OCI-LY7 (cell line): ENCODE measurements around the gene TM2D1.

Experiments
- EZH2phosphoT487 ChIP-seq: fragments of 200-600 bp; sonication (generic); IDR thresholded peaks from 2 replicates; pipeline ENCODE4 v1.6.1; 2018; ENCODE audit warnings: low read depth, borderline replicate concordance, mild to moderate bottlenecking, mixed run types, antibody characterized with exemption, low read length, moderate library complexity, mixed read lengths
- TF ChIP-seq, protein P1 (sequence below): fragments of 200-600 bp; sonication (generic); conservative IDR thresholded peaks from 2 replicates; pipeline ENCODE4 v1.5.1; 2014; ENCODE audit warnings: mild to moderate bottlenecking, antibody characterized with exemption, low read length, moderate library complexity, mixed read lengths

DNA sequence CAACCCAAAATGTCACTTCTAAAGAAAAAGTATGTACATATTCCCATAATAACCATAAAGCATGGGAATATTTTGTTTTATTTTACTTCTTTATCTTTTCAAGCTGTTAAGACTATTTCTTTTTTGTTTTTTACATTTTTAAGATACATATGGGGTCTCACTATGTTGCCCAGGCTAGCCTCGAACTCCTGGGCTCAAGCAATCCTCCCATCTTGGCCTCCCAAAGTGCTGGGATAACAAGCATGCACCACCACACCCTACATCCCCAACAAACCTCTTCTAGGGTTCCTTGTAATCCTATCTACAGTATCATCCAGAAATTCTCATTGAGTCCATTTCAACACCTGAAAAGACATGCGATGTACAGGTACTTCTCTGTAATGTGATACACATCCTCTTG, 87.5 kb downstream of the TM2D1 start:
- TF ChIP-seq EZH2phosphoT487: no peak
- TF ChIP-seq, protein P1, sequence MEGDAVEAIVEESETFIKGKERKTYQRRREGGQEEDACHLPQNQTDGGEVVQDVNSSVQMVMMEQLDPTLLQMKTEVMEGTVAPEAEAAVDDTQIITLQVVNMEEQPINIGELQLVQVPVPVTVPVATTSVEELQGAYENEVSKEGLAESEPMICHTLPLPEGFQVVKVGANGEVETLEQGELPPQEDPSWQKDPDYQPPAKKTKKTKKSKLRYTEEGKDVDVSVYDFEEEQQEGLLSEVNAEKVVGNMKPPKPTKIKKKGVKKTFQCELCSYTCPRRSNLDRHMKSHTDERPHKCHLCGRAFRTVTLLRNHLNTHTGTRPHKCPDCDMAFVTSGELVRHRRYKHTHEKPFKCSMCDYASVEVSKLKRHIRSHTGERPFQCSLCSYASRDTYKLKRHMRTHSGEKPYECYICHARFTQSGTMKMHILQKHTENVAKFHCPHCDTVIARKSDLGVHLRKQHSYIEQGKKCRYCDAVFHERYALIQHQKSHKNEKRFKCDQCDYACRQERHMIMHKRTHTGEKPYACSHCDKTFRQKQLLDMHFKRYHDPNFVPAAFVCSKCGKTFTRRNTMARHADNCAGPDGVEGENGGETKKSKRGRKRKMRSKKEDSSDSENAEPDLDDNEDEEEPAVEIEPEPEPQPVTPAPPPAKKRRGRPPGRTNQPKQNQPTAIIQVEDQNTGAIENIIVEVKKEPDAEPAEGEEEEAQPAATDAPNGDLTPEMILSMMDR: no peak
